Brain microvascular endothelial cell (primary cell): ENCODE results near the gene HES4.

Experiments used
- DNase-seq: peaks from one replicate; pipeline ENCODE4 v3.0.0-alpha.2; 2020
- H3K27ac ChIP-seq: fragments of 250-450 bp; sonication (Bioruptor Pico); 2 replicates; pipeline ENCODE4 v1.5.1; 2020; ENCODE audit warnings: mild to moderate bottlenecking, moderate library complexity
- H3K27me3 ChIP-seq: fragments of 250-450 bp; sonication (Bioruptor Pico); replicated peaks from 2 replicates; pipeline ENCODE4 v1.5.1; 2020; ENCODE audit warnings: mild to moderate bottlenecking
- H3K36me3 ChIP-seq: fragments of 250-450 bp; sonication (Bioruptor Pico); replicated peaks from 2 replicates; pipeline ENCODE4 v1.5.1; 2020; ENCODE audit warnings: mild to moderate bottlenecking
- H3K4me3 ChIP-seq: 2 replicates; pipeline ENCODE4 v1.5.1; 2011; ENCODE audit warnings: low read depth, mild to moderate bottlenecking, control low read depth, low read length, moderate library complexity
- in situ Hi-C: cut with HindIII; loops from 2 replicates; pipeline ENCODE4 v1.10.0; 2017; ENCODE audit warnings: low sequenced_read_pairs, low pct_ligation_motif_present
- TF ChIP-seq, protein P1 (sequence below): IDR thresholded peaks from 2 replicates; pipeline ENCODE4 v1.5.1; 2011; ENCODE audit warnings: low read depth, mild to moderate bottlenecking, moderate library complexity, low read length, control low read depth, inconsistent platforms; ENCODE audit errors: missing control alignments

Gene HES4

DNA sequence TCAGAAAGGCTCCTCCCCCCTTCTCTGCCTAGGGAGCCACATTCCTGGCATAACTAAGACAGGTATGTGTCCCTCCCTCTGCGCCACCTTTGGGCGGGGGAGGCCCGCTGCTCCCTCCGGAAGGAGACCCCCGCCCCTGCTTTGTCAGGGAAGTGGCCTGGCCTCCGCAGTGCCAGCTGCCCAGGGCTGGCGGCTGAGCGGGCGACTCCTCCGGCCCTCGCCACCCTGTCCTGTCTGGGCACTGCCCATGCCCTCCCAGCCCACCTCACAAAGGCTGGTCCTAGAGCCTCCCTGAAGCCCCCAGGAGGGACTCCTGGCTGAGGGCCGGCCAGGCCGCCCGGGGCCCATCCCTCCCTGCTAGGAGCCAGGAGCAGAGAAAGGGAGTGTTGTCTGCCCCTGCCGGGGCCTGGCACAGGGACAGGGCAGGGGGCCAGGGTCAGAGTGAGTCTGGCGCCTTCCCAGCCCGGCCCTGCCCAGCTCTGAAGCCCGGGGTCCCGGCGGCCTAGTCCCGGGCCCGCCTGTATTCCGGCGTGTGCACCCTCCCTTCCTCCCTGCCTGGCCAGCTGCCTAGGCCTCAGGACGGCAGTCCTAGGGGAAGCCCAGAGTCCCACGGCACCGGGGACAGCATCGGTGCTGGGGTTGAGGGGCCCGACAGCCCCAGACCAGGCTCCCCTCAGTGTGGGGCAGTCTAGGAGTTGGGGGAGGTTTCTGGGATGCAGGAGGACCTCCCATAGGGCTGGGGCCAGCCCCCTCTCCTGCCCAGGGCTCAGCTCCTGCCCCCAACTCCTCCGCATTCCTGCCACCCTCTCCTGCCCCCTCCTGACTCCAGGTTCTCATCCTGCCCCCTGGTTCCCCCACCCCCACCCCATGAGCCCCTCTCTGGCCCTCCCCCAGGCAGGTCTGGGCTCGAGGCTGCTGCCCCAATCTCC, 25.1 kb upstream of the HES4 start:
- Histone ChIP-seq H3K4me3 (no peak overlapping the region), H3K27ac (no peak overlapping the region), H3K36me3 (peaks cover 19% of the 10 kb centered on the region), H3K27me3 (no peaks in the 10 kb centered on the region)
- TF ChIP-seq, protein P1, sequence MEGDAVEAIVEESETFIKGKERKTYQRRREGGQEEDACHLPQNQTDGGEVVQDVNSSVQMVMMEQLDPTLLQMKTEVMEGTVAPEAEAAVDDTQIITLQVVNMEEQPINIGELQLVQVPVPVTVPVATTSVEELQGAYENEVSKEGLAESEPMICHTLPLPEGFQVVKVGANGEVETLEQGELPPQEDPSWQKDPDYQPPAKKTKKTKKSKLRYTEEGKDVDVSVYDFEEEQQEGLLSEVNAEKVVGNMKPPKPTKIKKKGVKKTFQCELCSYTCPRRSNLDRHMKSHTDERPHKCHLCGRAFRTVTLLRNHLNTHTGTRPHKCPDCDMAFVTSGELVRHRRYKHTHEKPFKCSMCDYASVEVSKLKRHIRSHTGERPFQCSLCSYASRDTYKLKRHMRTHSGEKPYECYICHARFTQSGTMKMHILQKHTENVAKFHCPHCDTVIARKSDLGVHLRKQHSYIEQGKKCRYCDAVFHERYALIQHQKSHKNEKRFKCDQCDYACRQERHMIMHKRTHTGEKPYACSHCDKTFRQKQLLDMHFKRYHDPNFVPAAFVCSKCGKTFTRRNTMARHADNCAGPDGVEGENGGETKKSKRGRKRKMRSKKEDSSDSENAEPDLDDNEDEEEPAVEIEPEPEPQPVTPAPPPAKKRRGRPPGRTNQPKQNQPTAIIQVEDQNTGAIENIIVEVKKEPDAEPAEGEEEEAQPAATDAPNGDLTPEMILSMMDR = no peak
- in situ Hi-C loops = no loop called here
- DNase-seq = no peak

DNA sequence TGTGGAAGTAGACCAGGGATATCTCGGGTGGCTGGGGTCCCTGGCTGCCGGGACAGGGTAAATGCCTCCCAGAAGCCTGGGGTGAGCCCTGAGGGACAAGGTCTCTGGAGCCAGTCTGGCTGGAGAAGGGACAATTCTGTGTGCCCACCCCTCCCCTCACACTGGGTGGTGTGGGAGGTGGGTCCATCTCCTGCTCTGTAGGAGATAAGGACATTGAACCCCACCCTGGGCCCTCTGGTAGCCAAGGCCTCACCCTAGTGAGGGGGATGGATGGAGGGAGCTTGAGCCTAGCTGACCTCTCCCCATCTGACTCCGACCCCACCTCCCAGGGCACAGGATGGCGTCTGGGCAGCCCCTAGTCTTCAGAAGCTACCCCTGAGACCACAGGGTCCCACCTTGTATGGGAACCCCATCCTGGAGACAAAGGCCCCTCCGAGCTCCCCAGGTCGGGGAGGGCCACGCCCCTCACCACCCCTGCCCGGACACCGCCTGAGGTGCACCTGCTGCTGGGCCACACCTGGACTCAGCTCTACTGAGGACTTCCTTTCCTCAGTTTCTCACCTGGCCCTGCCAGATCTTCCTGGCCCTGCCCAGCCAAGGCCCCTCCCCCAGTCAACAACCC, 24.4 kb upstream of the HES4 start:
- Histone ChIP-seq H3K27ac (no peak overlapping the region), H3K36me3 (peaks cover 19% of the 10 kb centered on the region), H3K27me3 (no peaks in the 10 kb centered on the region), H3K4me3 (no peak overlapping the region)
- in situ Hi-C loops = no loop called here
- DNase-seq = no peak
- TF ChIP-seq, protein P1 = no peak

DNA sequence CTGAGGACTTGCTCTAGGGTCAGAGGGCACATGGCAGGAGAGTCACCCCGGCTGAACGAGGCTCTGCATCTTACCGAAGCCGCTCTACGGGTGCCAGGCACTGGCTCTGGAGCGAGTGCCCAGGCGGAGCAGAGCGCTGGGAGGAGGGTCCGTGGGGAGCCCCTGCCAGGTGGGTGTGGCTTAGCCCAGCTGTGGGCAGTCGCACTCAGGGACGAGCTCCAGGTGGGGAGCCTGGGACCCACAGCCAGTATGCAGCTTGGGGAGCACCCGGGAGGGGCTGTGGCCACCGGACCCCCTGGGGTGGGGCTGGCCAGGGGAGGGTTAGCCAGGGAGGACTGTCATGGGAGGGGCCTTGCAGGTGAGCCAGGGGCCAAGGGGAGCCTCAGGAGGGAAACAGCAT, 23.8 kb upstream of the HES4 start:
- H3K27ac ChIP-seq = no peak overlapping the region

DNA sequence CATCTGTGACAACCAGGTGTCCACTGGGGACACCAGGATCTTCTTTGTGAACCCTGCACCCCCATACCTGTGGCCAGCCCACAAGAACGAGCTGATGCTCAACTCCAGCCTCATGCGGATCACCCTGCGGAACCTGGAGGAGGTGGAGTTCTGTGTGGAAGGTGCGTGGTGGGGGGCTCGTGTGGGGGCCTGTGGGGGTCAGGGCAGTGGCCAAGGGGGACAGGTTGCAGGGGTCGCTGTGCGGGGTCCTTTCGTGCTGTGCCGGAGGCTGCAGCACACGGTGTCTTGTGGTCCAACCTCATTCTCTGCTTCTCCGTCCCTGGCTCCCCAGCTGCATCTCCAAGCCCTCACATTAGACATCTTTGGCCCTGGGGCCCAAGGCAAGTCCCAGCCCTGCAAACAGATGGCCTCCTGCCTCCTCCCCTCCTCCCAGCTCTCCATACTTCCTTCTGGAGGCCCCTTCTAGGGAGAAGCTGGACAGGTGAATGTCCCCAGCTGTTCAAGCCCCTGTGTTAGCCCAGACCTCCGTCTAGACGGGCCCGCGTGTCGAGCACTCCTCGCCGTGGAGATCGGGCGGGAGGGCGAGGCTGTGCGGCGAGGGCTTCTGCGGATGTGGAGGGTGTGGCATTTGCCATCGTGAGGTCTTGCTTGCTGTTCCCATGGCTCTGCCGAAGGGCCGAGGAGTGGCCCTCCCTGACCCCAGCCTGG, 22.6 kb upstream of the HES4 start:
- H3K27me3 ChIP-seq = no peaks in the 10 kb centered on the region
- TF ChIP-seq, protein P1 = no peak
- peaks cover 14% of the 10 kb centered on the region for H3K36me3 ChIP-seq
- H3K4me3 ChIP-seq = peak overlapping the region; percentile 15
- in situ Hi-C loops = no loop called here
- no peak for DNase-seq
- H3K27ac ChIP-seq = no peak overlapping the region

More for the DNA sequence above, 23.8 kb upstream of the HES4 start:
- H3K27me3 ChIP-seq = no peaks in the 10 kb centered on the region
- in situ Hi-C loops = no loop called here
- DNase-seq = no peak
- TF ChIP-seq, protein P1 = no peak
- H3K36me3 ChIP-seq = peaks cover 19% of the 10 kb centered on the region
- H3K4me3 ChIP-seq = no peak overlapping the region

DNA sequence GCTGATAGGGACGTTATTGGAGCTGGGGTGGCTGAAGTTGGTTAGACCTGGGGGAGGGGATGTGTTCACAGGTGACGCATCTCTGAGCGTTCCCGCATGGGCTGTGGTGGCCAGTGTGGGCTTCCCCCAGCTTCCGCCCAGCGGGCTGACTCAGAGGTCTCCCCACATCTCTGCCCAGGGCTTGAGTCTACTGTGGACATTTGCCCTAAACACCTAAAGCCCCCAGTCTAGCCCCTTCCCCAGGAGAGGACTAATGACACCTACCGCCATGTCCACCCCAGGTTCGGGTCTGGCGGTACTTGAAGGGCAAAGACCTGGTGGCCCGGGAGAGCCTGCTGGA, 22.0 kb upstream of the HES4 start:
- Histone ChIP-seq H3K4me3 (peak overlapping the region; percentile 59), H3K27me3 (no peaks in the 10 kb centered on the region), H3K36me3 (peaks cover 10% of the 10 kb centered on the region), H3K27ac (no peak overlapping the region)
- TF ChIP-seq, protein P1 = no peak
- in situ Hi-C loops = no loop called here
- peak; percentile 61 for DNase-seq
